ENCODE data around the gene DYNLT2.

DYNLT2 gene

DNA sequence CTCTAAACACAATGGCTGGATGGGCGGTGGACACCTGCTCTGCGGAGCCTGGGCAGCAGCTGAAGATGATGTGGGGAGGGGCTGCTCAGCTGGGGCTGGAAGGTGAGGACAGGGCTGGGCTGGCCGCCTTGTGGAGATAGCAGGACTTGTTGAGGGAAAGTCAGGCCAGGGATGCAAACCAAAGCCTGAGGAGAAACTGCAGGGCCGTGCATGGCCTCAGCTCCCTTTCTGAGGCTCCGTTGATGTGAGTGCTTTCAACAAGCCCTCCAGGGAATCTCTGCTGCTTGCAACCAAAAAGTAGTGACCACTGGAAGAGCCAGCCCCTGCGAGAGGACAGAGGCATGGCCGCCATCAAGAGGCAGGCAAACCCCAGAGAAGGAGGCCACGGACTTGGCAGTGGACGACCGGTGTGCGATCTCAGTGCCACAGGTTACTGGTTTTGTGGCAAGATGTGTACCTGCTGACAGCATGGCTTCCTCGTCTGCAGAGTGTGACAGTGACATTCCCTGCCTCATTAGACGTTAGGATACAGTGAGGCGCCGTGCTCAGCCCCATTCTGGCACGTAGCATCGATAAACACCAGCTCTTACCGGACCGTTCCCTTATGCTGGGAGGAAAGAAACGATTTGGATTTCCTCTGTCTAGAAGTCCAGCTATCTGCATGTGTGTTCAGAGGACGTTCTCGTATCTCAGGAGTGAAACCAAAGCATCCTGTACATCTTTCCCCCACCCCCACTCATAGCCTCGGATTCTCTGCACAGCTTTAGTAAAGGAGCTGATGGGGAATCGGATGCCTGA is 38.0 kb upstream of the DYNLT2 start:
- TF ChIP-seq, protein P1, sequence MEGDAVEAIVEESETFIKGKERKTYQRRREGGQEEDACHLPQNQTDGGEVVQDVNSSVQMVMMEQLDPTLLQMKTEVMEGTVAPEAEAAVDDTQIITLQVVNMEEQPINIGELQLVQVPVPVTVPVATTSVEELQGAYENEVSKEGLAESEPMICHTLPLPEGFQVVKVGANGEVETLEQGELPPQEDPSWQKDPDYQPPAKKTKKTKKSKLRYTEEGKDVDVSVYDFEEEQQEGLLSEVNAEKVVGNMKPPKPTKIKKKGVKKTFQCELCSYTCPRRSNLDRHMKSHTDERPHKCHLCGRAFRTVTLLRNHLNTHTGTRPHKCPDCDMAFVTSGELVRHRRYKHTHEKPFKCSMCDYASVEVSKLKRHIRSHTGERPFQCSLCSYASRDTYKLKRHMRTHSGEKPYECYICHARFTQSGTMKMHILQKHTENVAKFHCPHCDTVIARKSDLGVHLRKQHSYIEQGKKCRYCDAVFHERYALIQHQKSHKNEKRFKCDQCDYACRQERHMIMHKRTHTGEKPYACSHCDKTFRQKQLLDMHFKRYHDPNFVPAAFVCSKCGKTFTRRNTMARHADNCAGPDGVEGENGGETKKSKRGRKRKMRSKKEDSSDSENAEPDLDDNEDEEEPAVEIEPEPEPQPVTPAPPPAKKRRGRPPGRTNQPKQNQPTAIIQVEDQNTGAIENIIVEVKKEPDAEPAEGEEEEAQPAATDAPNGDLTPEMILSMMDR (IDR thresholded peaks at IDR 0.05; ENCODE audit: low read depth, low read length, missing control alignments): no peak
- H3K4me3 ChIP-seq (ENCODE audit: low read depth, low read length): peak overlapping the region; percentile 35
- in situ Hi-C loops (cut with HindIII; ENCODE audit: low sequenced_read_pairs): no loop called here
- DNase-seq (ENCODE audit: low read depth): no peak

- no peak overlapping the region for H3K4me3 ChIP-seq (ENCODE audit: low read depth, low read length)
- in situ Hi-C loops (cut with HindIII; ENCODE audit: low sequenced_read_pairs): no loop called here
- TF ChIP-seq, protein P1 (IDR thresholded peaks at IDR 0.05; ENCODE audit: low read depth, low read length, missing control alignments): no peak
- DNase-seq (ENCODE audit: low read depth): no peak
Measured at GRCh38 chr6:169788809-169789145, 37.4 kb upstream of the DYNLT2 start.

- in situ Hi-C loops (cut with HindIII; ENCODE audit: low sequenced_read_pairs): no loop called here
- no peak overlapping the region for H3K4me3 ChIP-seq (ENCODE audit: low read depth, low read length)
- DNase-seq (ENCODE audit: low read depth): no peak
- TF ChIP-seq, protein P1 (IDR thresholded peaks at IDR 0.05; ENCODE audit: low read depth, low read length, missing control alignments): no peak
Measured at GRCh38 chr6:169787797-169788196, 36.4 kb upstream of the DYNLT2 start.

GRCh38 chr6:169786349-169786748 is 35.0 kb upstream of the DYNLT2 start:
- TF ChIP-seq, protein P1 (IDR thresholded peaks at IDR 0.05; ENCODE audit: low read depth, low read length, missing control alignments): no peak
- in situ Hi-C loops (cut with HindIII; ENCODE audit: low sequenced_read_pairs): no loop called here

GRCh38 chr6:169785566-169785965 is 34.2 kb upstream of the DYNLT2 start:
- TF ChIP-seq, protein P1 (IDR thresholded peaks at IDR 0.05; ENCODE audit: low read depth, low read length, missing control alignments): no peak
- H3K4me3 ChIP-seq (ENCODE audit: low read depth, low read length): no peak overlapping the region
- DNase-seq (ENCODE audit: low read depth): no peak
- in situ Hi-C loops (cut with HindIII; ENCODE audit: low sequenced_read_pairs): no loop called here

More at GRCh38 chr6:169786349-169786748, 35.0 kb upstream of the DYNLT2 start:
- H3K4me3 ChIP-seq (ENCODE audit: low read depth, low read length): no peak overlapping the region
- DNase-seq (ENCODE audit: low read depth): no peak

GRCh38 chr6:169784821-169785340 is 33.5 kb upstream of the DYNLT2 start:
- TF ChIP-seq, protein P1 (IDR thresholded peaks at IDR 0.05; ENCODE audit: low read depth, low read length, missing control alignments): no peak
- DNase-seq (ENCODE audit: low read depth): no peak
- in situ Hi-C loops (cut with HindIII; ENCODE audit: low sequenced_read_pairs): no loop called here
- H3K4me3 ChIP-seq (ENCODE audit: low read depth, low read length): no peak overlapping the region

All from astrocyte of the cerebellum (primary cell).